Heart right ventricle (tissue), 16 donors: Measurements from ENCODE around the gene RBM4B. TPM values are rescaled to one million over a fixed set of nuclear protein-coding genes. Genes with fewer than 3 reads are reported as not detected.

Experiments
- ATAC-seq, 8 donors: fragments of 200-7000 bp; cut with Tn5 transposase; one replicate each; pipeline ENCODE4 v1.9.1; 2020; ENCODE audit warnings: mild to moderate bottlenecking in 8 of 8, moderate library complexity in 8 of 8, moderate number of reproducible peaks in 1 of 8
- DNase-seq, 2 donors: peaks; one replicate each; pipeline ENCODE4 v3.0.0-alpha.2; 2020
- H3K27ac ChIP-seq, 10 donors: fragments of 200-600 bp; sonication (generic) in 2 of 10; one replicate each; pipeline versions ENCODE4 v1.5.0 to v1.8.0; 2020 to 2022; ENCODE audit warnings: mild to moderate bottlenecking in 3 of 10
- H3K27me3 ChIP-seq, 7 donors: fragments of 200-600 bp; one replicate each; pipeline ENCODE4 v1.8.0; 2021 to 2022; ENCODE audit warnings: mild to moderate bottlenecking in 2 of 7
- H3K36me3 ChIP-seq, 9 donors: fragments of 200-600 bp; sonication (generic) in 1 of 9; one replicate each; pipeline versions ENCODE4 v1.5.0 to v1.8.0; 2020 to 2022; ENCODE audit warnings: mild to moderate bottlenecking in 2 of 9
- H3K4me1 ChIP-seq, 9 donors: fragments of 200-600 bp; sonication (generic) in 1 of 9; one replicate each; pipeline versions ENCODE4 v1.5.0 to v1.8.0; 2020 to 2022; ENCODE audit warnings: mild to moderate bottlenecking in 4 of 9
- H3K4me3 ChIP-seq, 10 donors: fragments of 200-600 bp; sonication (generic) in 2 of 10; one replicate each; pipeline versions ENCODE4 v1.5.0 to v1.8.0; 2020 to 2022; ENCODE audit warnings: mild to moderate bottlenecking in 7 of 10, moderate library complexity in 2 of 10
- H3K9me3 ChIP-seq, 11 donors: fragments of 200-600 bp in 10 of 11; sonication (generic) in 2 of 11; one replicate each; pipeline versions ENCODE4 v1.5.0 to v1.8.0; 2013 to 2022; ENCODE audit warnings: mild to moderate bottlenecking in 2 of 11, control low read depth in 1 of 11, moderate library complexity in 1 of 11
- WGBS, 2 donors: extraction: QIAGEN DNeasy Blood & Tissue Kit; methylation state at CpG; one replicate each; pipeline ENCODE4 v1.1.7; 2013; ENCODE audit warnings: inconsistent platforms in 1 of 2; 5-methylcytosine and 5-hydroxymethylcytosine counted together
- intact Hi-C, 10 donors: fragments of 100-400 bp; cut with DNase I; formaldehyde crosslinking; loops; one replicate each; pipeline versions ENCODE4 v1.11.1 to v1.14.2; 2022
- polyA plus RNA-seq, 2 donors: library from polyadenylated mRNA; stranded (reverse); fragments of 200-250 nt; gene quantifications; one replicate each; pipeline ENCODE4 v1.2.3, GENCODE V29; 2013
- total RNA-seq, 10 donors: library from RNA; stranded (reverse); fragmentation: NEBNext Ultra II Directional in 3 of 10; extraction: Animal tissue kit (Norgen Biotek cat#: 25700) in 3 of 10; gene quantifications; one replicate each; pipeline versions ENCODE4 v1.2.1 to v1.2.4, GENCODE V29; 2021 to 2023
- TF ChIP-seq, protein P1 (sequence below), 9 donors: fragments of 200-600 bp; sonication (generic) in 2 of 9; IDR thresholded peaks; one replicate each; pipeline versions ENCODE4 v1.5.0 to v1.8.0; 2021 to 2022; ENCODE audit warnings: antibody characterized with exemption in 9 of 9, mild to moderate bottlenecking in 5 of 9, moderate library complexity in 1 of 9
- donor health status: Arrhythmogenic right ventricular cardiomyopathy.
- donor health status: ischemic (EF 13 %, LVEDD 7.1; RV severe dilation, severe dysfunction).
- donor health status: healthy with polysubstance abuse.
- donor health status: DM: no; HTN: yes; CAD: no.
- donor health status: DM: no; HTN: no; CAD: no.
- donor health status: ischemic (EF 25% LVEDD 6.9; RV normal size, moderate dysfunction).
- donor health status: ischemic (EF 25% LVEDD 5.7; RV mildly dilated, moderate dysfunction).
- donor health status: healthy.
- donor health status: DM: yes; HTN: yes; CAD: no.
- donor health status: Ischemic cardiomyopathy.
- donor health status: ischemic (EF 35%, LVEDD 5.7; RV mildly dilated, moderate dysfunction).
- donor health status: nonischemic (EF 11% LVEDD 7.7; RV severe dilation, severe dysfunction).
- donor health status: DM: yes; HTN: yes; CAD: no.
- donor health status: PGD.
- donor health status: ischemic (EF 29% LVEDD 5.4; RV normal size, mild dysfunction).
- donor health status: nonischemic (EF 23%, LVEDD 6.1; RV moderate dilation, normal function).

RBM4B gene
- total and polyA plus RNA-seq, 12 donors, result 5.7 to 12.6 (median 9.0) TPM

DNA sequence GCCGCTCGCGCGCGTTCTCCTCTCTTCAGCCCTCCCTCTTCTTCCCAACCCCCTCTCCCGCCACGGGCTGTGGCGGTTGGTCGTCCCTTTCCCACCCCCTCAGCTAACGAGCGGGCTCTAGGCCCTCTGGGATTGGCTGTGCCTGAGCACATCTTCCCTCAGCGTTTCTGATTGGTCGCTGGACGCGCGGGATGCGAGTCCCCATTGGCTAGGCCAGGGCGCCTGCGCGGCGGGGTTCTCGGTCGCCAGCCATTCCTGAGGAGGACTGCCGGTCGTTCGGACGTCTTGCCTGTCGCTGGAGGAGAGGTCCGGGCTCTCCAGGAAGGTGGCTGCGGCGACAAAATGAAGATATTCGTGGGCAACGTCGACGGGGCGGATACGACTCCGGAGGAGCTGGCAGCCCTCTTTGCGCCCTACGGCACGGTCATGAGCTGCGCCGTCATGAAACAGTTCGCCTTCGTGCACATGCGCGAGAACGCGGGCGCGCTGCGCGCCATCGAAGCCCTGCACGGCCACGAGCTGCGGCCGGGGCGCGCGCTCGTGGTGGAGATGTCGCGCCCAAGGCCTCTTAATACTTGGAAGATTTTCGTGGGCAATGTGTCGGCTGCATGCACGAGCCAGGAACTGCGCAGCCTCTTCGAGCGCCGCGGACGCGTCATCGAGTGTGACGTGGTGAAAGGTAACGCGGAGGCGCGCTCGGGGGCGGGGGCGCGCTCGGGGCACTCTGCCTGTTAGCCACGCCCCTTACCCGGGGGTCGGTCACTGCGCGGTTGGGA, 61.1 kb downstream of the RBM4B start, which contains the start of gene RBM14:
RBM14 (plus strand) TSS at position 252 of the 776 bp plus-strand sequence; CDS start at position 343, 91 bp downstream.
- H3K27me3 ChIP-seq, result no peaks in the 10 kb centered on the region
- peak within 1 kb of the TSS; percentile 56 to 94 (median 82) for H3K4me3 ChIP-seq
- 0% methylated on average over 82 to 90 of the region's 90 CpGs for WGBS, 2 donors
- TF ChIP-seq, protein P1, sequence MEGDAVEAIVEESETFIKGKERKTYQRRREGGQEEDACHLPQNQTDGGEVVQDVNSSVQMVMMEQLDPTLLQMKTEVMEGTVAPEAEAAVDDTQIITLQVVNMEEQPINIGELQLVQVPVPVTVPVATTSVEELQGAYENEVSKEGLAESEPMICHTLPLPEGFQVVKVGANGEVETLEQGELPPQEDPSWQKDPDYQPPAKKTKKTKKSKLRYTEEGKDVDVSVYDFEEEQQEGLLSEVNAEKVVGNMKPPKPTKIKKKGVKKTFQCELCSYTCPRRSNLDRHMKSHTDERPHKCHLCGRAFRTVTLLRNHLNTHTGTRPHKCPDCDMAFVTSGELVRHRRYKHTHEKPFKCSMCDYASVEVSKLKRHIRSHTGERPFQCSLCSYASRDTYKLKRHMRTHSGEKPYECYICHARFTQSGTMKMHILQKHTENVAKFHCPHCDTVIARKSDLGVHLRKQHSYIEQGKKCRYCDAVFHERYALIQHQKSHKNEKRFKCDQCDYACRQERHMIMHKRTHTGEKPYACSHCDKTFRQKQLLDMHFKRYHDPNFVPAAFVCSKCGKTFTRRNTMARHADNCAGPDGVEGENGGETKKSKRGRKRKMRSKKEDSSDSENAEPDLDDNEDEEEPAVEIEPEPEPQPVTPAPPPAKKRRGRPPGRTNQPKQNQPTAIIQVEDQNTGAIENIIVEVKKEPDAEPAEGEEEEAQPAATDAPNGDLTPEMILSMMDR (IDR thresholded peaks at IDR 0.05), result no peak
- peaks cover 7 to 54% (median 46%) of the 10 kb centered on the region in 9 donors for H3K4me1 ChIP-seq
- ATAC-seq (peak; percentile 94 to 98 (median 97)), DNase-seq (peak; percentile 99)
- H3K27ac ChIP-seq, result peak within 1 kb of the TSS; percentile 79 to 96 (median 94)
- peaks cover 0 to 26% (median 0%) of the 10 kb centered on the region in 9 donors for H3K36me3 ChIP-seq
- intact Hi-C loops, result loop anchor here in 2 of 10 donors (1.0 to 5.0 kb wide), 3 partner anchors 22 to 61 kb away; partner anchors contain the start of genes RBM4 (in 2 of the 2) and RBM4B (in 2 of the 2)
- no peaks in the 10 kb centered on the region for H3K9me3 ChIP-seq

Other genes with a start within 250 kb of the RBM4B start
- gene MRPL11, start 239.0 kb downstream of the RBM4B start, total RNA-seq, result 10 to 100 TPM; 37.2 to 57.2 (median 48.2) TPM
- gene MRPL11, start 239.0 kb downstream of the RBM4B start, polyA plus RNA-seq, result 10 to 100 TPM; 33.3 to 51.0 TPM
- 10 to 100 TPM in 1 of 10 donors, 1 to 10 TPM in 9; 5.3 to 10.9 (median 6.5) TPM for gene PELI3, start 211.0 kb downstream of the RBM4B start, total RNA-seq
- gene PELI3, start 211.0 kb downstream of the RBM4B start, polyA plus RNA-seq, result 1 to 10 TPM; 3.5 to 7.2 TPM
- gene DPP3, start 197.5 kb downstream of the RBM4B start, total RNA-seq, result 10 to 100 TPM in 8 of 10 donors, 1 to 10 TPM in 2; 8.8 to 25.2 (median 14.7) TPM
- 10 to 100 TPM in 1 of 2 donors, 1 to 10 TPM in 1; 6.2 to 28.9 TPM for gene DPP3, start 197.5 kb downstream of the RBM4B start, polyA plus RNA-seq
- 10 to 100 TPM; 14.5 to 23.9 (median 18.1) TPM for gene BBS1, start 167.3 kb downstream of the RBM4B start, total RNA-seq
- 10 to 100 TPM in 1 of 2 donors, 1 to 10 TPM in 1; 9.6 to 14.7 TPM for gene BBS1, start 167.3 kb downstream of the RBM4B start, polyA plus RNA-seq
- gene ZDHHC24, start 131.8 kb downstream of the RBM4B start, total RNA-seq, result 1 to 10 TPM; 4.6 to 8.4 (median 5.4) TPM
- 1 to 10 TPM; 6.3 to 7.7 TPM for gene ZDHHC24, start 131.8 kb downstream of the RBM4B start, polyA plus RNA-seq
- gene ACTN3, start 131.0 kb downstream of the RBM4B start, total RNA-seq, result under 1 TPM in 1 of 10 donors, not detected in 9; 0.24 TPM
- under 1 TPM in 1 of 2 donors, not detected in 1; 0.03 TPM for gene ACTN3, start 131.0 kb downstream of the RBM4B start, polyA plus RNA-seq
- gene CTSF, start 109.3 kb downstream of the RBM4B start, total RNA-seq, result 10 to 100 TPM; 29.1 to 75.5 (median 51.3) TPM
- 10 to 100 TPM; 17.1 to 19.9 TPM for gene CTSF, start 109.3 kb downstream of the RBM4B start, polyA plus RNA-seq
- gene CCDC87, start 84.8 kb downstream of the RBM4B start, total RNA-seq, result under 1 TPM; 0.17 to 0.66 (median 0.37) TPM
- gene CCDC87, start 84.8 kb downstream of the RBM4B start, polyA plus RNA-seq, result under 1 TPM; 0.14 to 0.22 TPM
- gene CCS, start 84.7 kb downstream of the RBM4B start, total RNA-seq, result 10 to 100 TPM; 15.9 to 29.3 (median 20.2) TPM
- 10 to 100 TPM; 27.7 to 73.6 TPM for gene CCS, start 84.7 kb downstream of the RBM4B start, polyA plus RNA-seq
- gene RBM14, start 61.3 kb downstream of the RBM4B start, total RNA-seq, result 10 to 100 TPM; 22.4 to 34.3 (median 28.3) TPM
- 10 to 100 TPM; 16.2 to 49.7 TPM for gene RBM14, start 61.3 kb downstream of the RBM4B start, polyA plus RNA-seq
- gene RBM4, start 39.2 kb downstream of the RBM4B start, total RNA-seq, result 10 to 100 TPM; 49.3 to 77.0 (median 55.3) TPM
- 10 to 100 TPM; 37.9 to 60.5 TPM for gene RBM4, start 39.2 kb downstream of the RBM4B start, polyA plus RNA-seq
- 1 to 10 TPM in 6 of 10 donors, under 1 TPM in 4; 0.23 to 2.3 (median 1.3) TPM for gene SPTBN2, start 51.3 kb upstream of the RBM4B start, total RNA-seq
- under 1 TPM; 0.88 to 0.90 TPM for gene SPTBN2, start 51.3 kb upstream of the RBM4B start, polyA plus RNA-seq
- 1 to 10 TPM; 2.5 to 7.5 (median 4.9) TPM for gene RCE1, start 165.6 kb upstream of the RBM4B start, total RNA-seq
- 1 to 10 TPM; 3.4 to 9.2 TPM for gene RCE1, start 165.6 kb upstream of the RBM4B start, polyA plus RNA-seq
- 10 to 100 TPM in 9 of 10 donors, 1 to 10 TPM in 1; 9.1 to 20.7 (median 13.6) TPM for gene LRFN4, start 179.2 kb upstream of the RBM4B start, total RNA-seq
- 10 to 100 TPM; 13.7 to 33.1 TPM for gene LRFN4, start 179.2 kb upstream of the RBM4B start, polyA plus RNA-seq